HUES6 (cell line): ENCODE measurements around the gene CD93.

Experiments used
- H3K27ac ChIP-seq: 2 replicates; pipeline ENCODE4 v1.7.0; 2013; ENCODE audit warnings: low read depth, mild to moderate bottlenecking, low read length, inconsistent platforms
- H3K27me3 ChIP-seq: 2 replicates; pipeline ENCODE4 v1.6.1; 2013; ENCODE audit warnings: low read length; ENCODE audit not compliant: control insufficient read depth, insufficient read depth
- H3K36me3 ChIP-seq: 2 replicates; pipeline ENCODE4 v1.6.1; 2013; ENCODE audit warnings: low read length; ENCODE audit not compliant: control insufficient read depth, insufficient read depth
- H3K4me1 ChIP-seq: 2 replicates; pipeline ENCODE4 v1.6.1; 2013; ENCODE audit warnings: low read length; ENCODE audit not compliant: control insufficient read depth, insufficient read depth
- H3K4me3 ChIP-seq: 2 replicates; pipeline ENCODE4 v1.5.1; 2013; ENCODE audit warnings: low read depth, low read length
- H3K9ac ChIP-seq: one replicate; pipeline ENCODE4 v1.6.1; 2013; ENCODE audit warnings: mild to moderate bottlenecking, low read length
- H3K9me3 ChIP-seq: 2 replicates; pipeline ENCODE4 v1.6.1; 2013; ENCODE audit warnings: low read depth, low read length; ENCODE audit not compliant: control insufficient read depth, insufficient read depth

Gene CD93

DNA sequence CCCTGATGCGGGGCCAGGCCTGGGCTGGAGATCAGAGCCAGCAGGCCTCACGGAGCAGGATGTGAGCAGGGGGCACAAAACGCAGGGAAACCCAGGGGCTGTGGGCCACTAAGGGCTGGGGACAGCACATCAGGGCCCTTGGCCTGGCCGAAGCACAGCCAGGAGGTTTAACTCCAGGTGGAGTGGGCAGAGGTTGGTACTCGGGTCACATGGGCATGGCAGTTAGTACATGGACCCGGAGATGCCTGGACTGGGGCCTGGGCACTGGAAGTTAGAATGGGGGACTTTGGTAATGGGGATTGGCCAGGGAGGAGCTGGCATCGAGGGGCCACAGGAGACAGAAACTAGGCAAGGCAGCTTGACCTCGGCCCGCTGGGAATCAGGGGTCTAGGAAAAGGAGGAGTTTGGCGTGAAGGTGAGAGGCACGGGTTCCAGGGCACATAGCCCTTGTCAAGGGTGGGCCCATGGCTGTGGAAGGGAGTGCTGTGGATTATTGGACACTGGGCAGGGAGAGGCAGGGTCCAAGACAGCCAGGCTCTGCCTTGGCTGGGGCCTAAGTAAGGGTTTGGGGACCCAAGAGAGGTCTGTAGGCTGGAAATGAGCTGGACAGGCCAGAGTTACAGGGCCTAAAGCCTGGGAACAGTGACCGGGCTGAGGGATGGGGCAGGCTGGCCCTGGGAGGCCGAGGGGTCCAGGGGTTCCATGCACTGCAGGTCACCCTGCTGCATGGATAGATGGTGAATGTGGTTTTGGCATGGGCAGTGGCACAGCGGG, 41.6 kb upstream of the CD93 start:
- no peaks in the 10 kb centered on the region for H3K36me3 ChIP-seq
- no peak overlapping the region for H3K4me3 ChIP-seq
- no peaks in the 10 kb centered on the region for H3K27me3 ChIP-seq
- H3K4me1 ChIP-seq = no peaks in the 10 kb centered on the region
- H3K27ac ChIP-seq = no peak overlapping the region
- no peak overlapping the region for H3K9ac ChIP-seq
- no peaks in the 10 kb centered on the region for H3K9me3 ChIP-seq

GRCh38 chr20:23126281-23127061, 40.3 kb upstream of the CD93 start:
- H3K9me3 ChIP-seq = no peaks in the 10 kb centered on the region
- H3K36me3 ChIP-seq = no peaks in the 10 kb centered on the region
- H3K27ac ChIP-seq = no peak overlapping the region
- H3K4me1 ChIP-seq = no peaks in the 10 kb centered on the region
- no peak overlapping the region for H3K4me3 ChIP-seq
- no peaks in the 10 kb centered on the region for H3K27me3 ChIP-seq
- no peak overlapping the region for H3K9ac ChIP-seq

DNA sequence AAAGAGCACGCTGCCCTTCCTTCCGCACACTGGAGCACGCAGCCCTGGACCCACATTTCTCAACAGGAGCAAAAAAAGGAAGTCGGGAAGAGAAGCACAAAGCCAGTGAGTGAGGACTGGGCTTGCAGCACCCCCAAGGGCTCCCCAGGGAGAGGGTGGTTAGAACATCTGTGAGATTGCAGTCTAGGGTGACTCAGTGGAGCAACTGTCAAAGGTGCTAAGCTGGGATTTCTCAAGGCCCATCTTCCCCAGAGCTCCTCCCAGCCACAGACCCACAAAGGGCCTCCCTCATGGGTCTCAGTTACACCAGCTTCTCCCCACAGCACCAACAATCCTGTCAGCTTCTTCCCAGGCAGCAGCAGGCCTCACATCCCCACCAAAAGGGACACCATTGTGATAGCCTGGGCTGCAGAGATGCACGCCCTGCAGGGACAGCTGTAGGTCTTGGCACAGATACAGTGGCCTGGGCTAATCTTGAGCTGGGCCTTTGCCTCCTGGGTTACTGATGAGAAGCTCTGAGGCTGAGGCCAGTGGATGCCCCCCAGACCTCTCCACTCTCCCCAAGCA, 39.6 kb upstream of the CD93 start:
- Histone ChIP-seq H3K9ac (no peak overlapping the region), H3K27me3 (no peaks in the 10 kb centered on the region), H3K4me1 (no peaks in the 10 kb centered on the region), H3K36me3 (no peaks in the 10 kb centered on the region), H3K27ac (no peak overlapping the region), H3K4me3 (no peak overlapping the region), H3K9me3 (no peaks in the 10 kb centered on the region)

- Histone ChIP-seq H3K4me3 (no peak overlapping the region), H3K9ac (no peak overlapping the region), H3K4me1 (no peaks in the 10 kb centered on the region), H3K9me3 (no peaks in the 10 kb centered on the region), H3K27me3 (no peaks in the 10 kb centered on the region), H3K27ac (no peak overlapping the region), H3K36me3 (no peaks in the 10 kb centered on the region)
Observed at GRCh38 chr20:23125159-23125558, 39.0 kb upstream of the CD93 start.

- H3K9me3 ChIP-seq = no peaks in the 10 kb centered on the region
- no peaks in the 10 kb centered on the region for H3K27me3 ChIP-seq
- no peaks in the 10 kb centered on the region for H3K36me3 ChIP-seq
- H3K4me3 ChIP-seq = no peak overlapping the region
- H3K27ac ChIP-seq = no peak overlapping the region
- H3K4me1 ChIP-seq = no peaks in the 10 kb centered on the region
- H3K9ac ChIP-seq = no peak overlapping the region
Observed at GRCh38 chr20:23123886-23124285, 37.8 kb upstream of the CD93 start.

GRCh38 chr20:23122796-23123655, 36.9 kb upstream of the CD93 start:
- Histone ChIP-seq H3K4me1 (no peaks in the 10 kb centered on the region), H3K36me3 (no peaks in the 10 kb centered on the region), H3K9ac (no peak overlapping the region), H3K27me3 (no peaks in the 10 kb centered on the region), H3K27ac (no peak overlapping the region), H3K9me3 (no peaks in the 10 kb centered on the region), H3K4me3 (no peak overlapping the region)

- H3K9me3 ChIP-seq = no peaks in the 10 kb centered on the region
- no peak overlapping the region for H3K27ac ChIP-seq
- H3K36me3 ChIP-seq = no peaks in the 10 kb centered on the region
- no peak overlapping the region for H3K9ac ChIP-seq
- no peaks in the 10 kb centered on the region for H3K4me1 ChIP-seq
- H3K27me3 ChIP-seq = no peaks in the 10 kb centered on the region
- no peak overlapping the region for H3K4me3 ChIP-seq
Observed at GRCh38 chr20:23122321-23122720, 36.2 kb upstream of the CD93 start.

DNA sequence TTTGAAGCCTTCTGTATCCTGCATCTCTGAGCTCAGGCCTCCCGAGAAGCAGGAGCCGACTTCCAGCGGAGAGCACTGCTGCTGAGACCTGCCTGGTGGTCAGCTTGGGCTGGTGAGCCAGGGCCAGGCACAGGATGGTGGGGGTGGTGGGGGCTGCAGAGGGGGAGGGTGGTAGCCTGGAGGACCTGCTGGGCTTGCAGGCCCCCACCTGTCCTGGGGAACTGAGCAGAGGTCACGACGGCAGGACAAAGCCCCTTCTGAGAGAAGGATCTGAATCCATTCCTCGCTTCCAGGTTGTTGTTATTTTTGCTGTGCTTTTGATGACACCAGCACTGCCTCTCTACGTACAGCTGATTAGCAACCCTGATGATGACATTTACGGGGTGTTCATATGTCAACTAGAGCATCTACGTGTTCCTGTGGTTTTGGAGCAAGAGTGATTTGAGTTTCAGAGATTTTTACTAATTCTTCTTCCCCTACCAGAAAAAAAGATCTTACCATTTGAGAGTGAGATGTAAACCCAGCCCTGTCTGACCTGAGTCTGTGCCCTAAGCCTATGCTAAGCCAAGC, 35.7 kb upstream of the CD93 start:
- Histone ChIP-seq H3K9ac (no peak overlapping the region), H3K27ac (no peak overlapping the region), H3K9me3 (no peaks in the 10 kb centered on the region), H3K4me1 (no peaks in the 10 kb centered on the region), H3K36me3 (no peaks in the 10 kb centered on the region), H3K4me3 (no peak overlapping the region), H3K27me3 (no peaks in the 10 kb centered on the region)

GRCh38 chr20:23120936-23121750, 35.0 kb upstream of the CD93 start:
- H3K27me3 ChIP-seq = no peaks in the 10 kb centered on the region
- H3K4me3 ChIP-seq = no peak overlapping the region
- H3K4me1 ChIP-seq = peaks cover 2% of the 10 kb centered on the region; the same call in 1 of the 2 replicates
- H3K9me3 ChIP-seq = no peaks in the 10 kb centered on the region
- H3K36me3 ChIP-seq = no peaks in the 10 kb centered on the region
- no peak overlapping the region for H3K27ac ChIP-seq
- H3K9ac ChIP-seq = no peak overlapping the region

DNA sequence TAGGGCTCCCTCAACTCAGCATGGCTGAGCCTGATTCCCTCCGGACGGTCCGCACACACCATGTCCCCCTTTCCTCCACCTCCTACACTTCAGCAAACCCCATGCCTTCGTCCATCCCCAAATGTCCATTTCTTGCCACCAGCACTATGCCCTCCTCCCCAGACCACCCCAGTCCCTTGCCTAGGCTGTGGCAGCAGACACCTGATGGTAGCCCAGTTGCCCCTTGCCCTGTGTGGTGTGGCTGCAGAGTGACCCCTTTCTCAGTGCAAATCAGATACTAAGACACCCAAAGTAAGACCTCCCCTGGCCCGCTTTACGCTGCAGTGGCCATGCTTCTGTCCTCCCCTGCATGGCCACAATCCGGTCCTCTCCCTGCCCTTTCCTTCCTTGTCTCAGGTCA, 34.1 kb upstream of the CD93 start:
- no peaks in the 10 kb centered on the region for H3K36me3 ChIP-seq
- H3K4me1 ChIP-seq = peaks cover 2% of the 10 kb centered on the region; the same call in 1 of the 2 replicates
- H3K27ac ChIP-seq = no peak overlapping the region
- no peaks in the 10 kb centered on the region for H3K9me3 ChIP-seq
- no peak overlapping the region for H3K9ac ChIP-seq
- no peak overlapping the region for H3K4me3 ChIP-seq
- no peaks in the 10 kb centered on the region for H3K27me3 ChIP-seq
